Measurements from ENCODE around the gene PAPLN. TPM values are rescaled to one million over a fixed set of nuclear protein-coding genes. Genes with fewer than 3 reads are reported as not detected.

Gene PAPLN
- total RNA-seq, 1 experiment from 2014 or later = 0.75 TPM

DNA sequence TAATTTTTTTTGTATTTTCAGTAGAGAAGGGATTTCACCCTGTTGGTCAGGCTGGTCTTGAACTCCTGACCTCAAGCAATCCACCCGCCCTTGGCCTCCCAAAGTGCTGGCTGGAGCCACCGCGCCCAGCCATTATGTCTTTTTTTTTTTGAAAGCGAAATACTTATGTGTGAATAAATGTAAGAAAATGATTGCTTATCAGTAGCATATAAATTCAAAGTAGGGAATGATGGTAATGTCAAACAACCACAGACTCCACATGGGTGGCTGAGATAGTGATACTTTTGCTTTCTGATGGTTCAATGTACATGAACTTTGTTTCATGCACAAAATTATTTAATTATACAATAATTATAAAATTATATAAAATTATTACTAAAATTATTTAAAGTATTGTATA, 75.8 kb downstream of the PAPLN start:
- Histone ChIP-seq H3K9me3 (ENCODE audit: low read depth, low read length, poor library complexity, severe bottlenecking) (no peaks in the 10 kb centered on the region), H3K27ac (ENCODE audit: low read depth, low read length, poor library complexity, severe bottlenecking) (no peak overlapping the region), H3K4me1 (ENCODE audit: insufficient read depth, low read length, poor library complexity, severe bottlenecking) (peaks cover 7% of the 10 kb centered on the region), H3K4me3 (ENCODE audit: low read depth, low read length, poor library complexity, severe bottlenecking) (no peak overlapping the region), H3K27me3 (replicated peaks; ENCODE audit: insufficient read depth, low read depth, low read length, poor library complexity) (no peaks in the 10 kb centered on the region), H3K36me3 (ENCODE audit: insufficient read depth, low read length, poor library complexity, severe bottlenecking) (no peaks in the 10 kb centered on the region)
- no TSS peak for BruUV-seq (replicated peaks)
- ChIA-PET POLR2A (ENCODE audit: low non-redundant PET) (no interaction called here), CTCF (no interaction called here)
- TF ChIP-seq EZH2 (IDR thresholded peaks at IDR 0.05; ENCODE audit: borderline replicate concordance, low read depth, low read length, poor library complexity, severe bottlenecking) = no peak
- TF ChIP-seq, protein P1, sequence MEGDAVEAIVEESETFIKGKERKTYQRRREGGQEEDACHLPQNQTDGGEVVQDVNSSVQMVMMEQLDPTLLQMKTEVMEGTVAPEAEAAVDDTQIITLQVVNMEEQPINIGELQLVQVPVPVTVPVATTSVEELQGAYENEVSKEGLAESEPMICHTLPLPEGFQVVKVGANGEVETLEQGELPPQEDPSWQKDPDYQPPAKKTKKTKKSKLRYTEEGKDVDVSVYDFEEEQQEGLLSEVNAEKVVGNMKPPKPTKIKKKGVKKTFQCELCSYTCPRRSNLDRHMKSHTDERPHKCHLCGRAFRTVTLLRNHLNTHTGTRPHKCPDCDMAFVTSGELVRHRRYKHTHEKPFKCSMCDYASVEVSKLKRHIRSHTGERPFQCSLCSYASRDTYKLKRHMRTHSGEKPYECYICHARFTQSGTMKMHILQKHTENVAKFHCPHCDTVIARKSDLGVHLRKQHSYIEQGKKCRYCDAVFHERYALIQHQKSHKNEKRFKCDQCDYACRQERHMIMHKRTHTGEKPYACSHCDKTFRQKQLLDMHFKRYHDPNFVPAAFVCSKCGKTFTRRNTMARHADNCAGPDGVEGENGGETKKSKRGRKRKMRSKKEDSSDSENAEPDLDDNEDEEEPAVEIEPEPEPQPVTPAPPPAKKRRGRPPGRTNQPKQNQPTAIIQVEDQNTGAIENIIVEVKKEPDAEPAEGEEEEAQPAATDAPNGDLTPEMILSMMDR (conservative IDR thresholded peaks at IDR 0.05; ENCODE audit: low read depth, low read length) = no peak
- intact Hi-C loops (cut with micrococcal nuclease; ENCODE audit: unreplicated experiment) = no loop called here
- DNase-seq (ENCODE audit: low spot score) = no peak

- Histone ChIP-seq H3K36me3 (ENCODE audit: insufficient read depth, low read length, poor library complexity, severe bottlenecking) (no peaks in the 10 kb centered on the region), H3K4me1 (ENCODE audit: insufficient read depth, low read length, poor library complexity, severe bottlenecking) (no peaks in the 10 kb centered on the region), H3K27me3 (replicated peaks; ENCODE audit: insufficient read depth, low read depth, low read length, poor library complexity) (no peaks in the 10 kb centered on the region), H3K27ac (ENCODE audit: low read depth, low read length, poor library complexity, severe bottlenecking) (no peak overlapping the region), H3K9me3 (ENCODE audit: low read depth, low read length, poor library complexity, severe bottlenecking) (no peaks in the 10 kb centered on the region), H3K4me3 (ENCODE audit: low read depth, low read length, poor library complexity, severe bottlenecking) (no peak overlapping the region)
- POLR2A ChIA-PET (ENCODE audit: low non-redundant PET) = no interaction called here
- TF ChIP-seq, protein P1 (conservative IDR thresholded peaks at IDR 0.05; ENCODE audit: low read depth, low read length) = no peak
- no peak for TF ChIP-seq EZH2 (IDR thresholded peaks at IDR 0.05; ENCODE audit: borderline replicate concordance, low read depth, low read length, poor library complexity, severe bottlenecking)
- intact Hi-C loops (cut with micrococcal nuclease; ENCODE audit: unreplicated experiment) = no loop called here
- no TSS peak for BruUV-seq (replicated peaks)
- CTCF ChIA-PET = no interaction called here
- no peak for DNase-seq (ENCODE audit: low spot score)
These were observed 86.6 kb downstream of the PAPLN start for GRCh38 chr14:73323896-73324399.

Other genes with a start within 250 kb of the PAPLN start
- gene ZFYVE1, start 210.4 kb upstream of the PAPLN start, total RNA-seq (2021) = 7.8 and 8.5 TPM in 2 replicates
- 112 and 123 TPM in 2 replicates for gene RBM25, start 179.0 kb upstream of the PAPLN start, total RNA-seq (2021)
- 38.7 and 41.9 TPM in 2 replicates for gene PSEN1, start 101.0 kb upstream of the PAPLN start, total RNA-seq (2021)
- 46.3 and 59.8 TPM in 2 replicates for gene NUMB, start 221.0 kb downstream of the PAPLN start, total RNA-seq (2021)